HepG2 (cell line): Measurements from ENCODE around the gene PRSS36. TPM values are rescaled to one million over a fixed set of nuclear protein-coding genes. Genes with fewer than 3 reads are reported as not detected.

Experiments
- AHR ChIP-seq: IDR thresholded peaks from 2 replicates; pipeline ENCODE4 v1.6.1; 2018; ENCODE audit warnings: missing genetic modification reagents, missing compliant biosample characterization
- ARID2 ChIP-seq: sonication (generic); formaldehyde crosslinking; IDR thresholded peaks from 2 replicates; pipeline ENCODE4 v1.8.1; 2022; ENCODE audit warnings: mild to moderate bottlenecking, missing genetic modification reagents, borderline replicate concordance
- ATF7-NPFF ChIP-seq: sonication (generic); formaldehyde crosslinking; IDR thresholded peaks from 2 replicates; pipeline ENCODE4 v1.8.1; 2023; ENCODE audit warnings: mild to moderate bottlenecking, low read depth, missing genetic modification reagents, moderate library complexity
- CREM ChIP-seq, 2 experiments: sonication (generic) in 1 of 2; formaldehyde crosslinking in 1 of 2; IDR thresholded peaks; 2 replicates each; pipeline versions ENCODE4 v1.4.0 to v1.6.1; 2016 to 2020; ENCODE audit warnings: antibody characterized with exemption in 1 of 2, mild to moderate bottlenecking in 1 of 2, missing genetic modification reagents in 1 of 2
- FOXP4 ChIP-seq: sonication (generic); formaldehyde crosslinking; IDR thresholded peaks from 2 replicates; pipeline ENCODE4 v1.4.0; 2020; ENCODE audit warnings: missing genetic modification reagents
- GPBP1L1 ChIP-seq: sonication (generic); formaldehyde crosslinking; IDR thresholded peaks from 2 replicates; pipeline ENCODE4 v1.5.0; 2020; ENCODE audit warnings: mild to moderate bottlenecking, missing genetic modification reagents
- HNF4A ChIP-seq: sonication (generic); formaldehyde crosslinking; IDR thresholded peaks from 2 replicates; pipeline ENCODE4 v1.4.0; 2020; ENCODE audit warnings: missing genetic modification reagents
- IRX3 ChIP-seq: sonication (generic); formaldehyde crosslinking; IDR thresholded peaks from 2 replicates; pipeline ENCODE4 v1.8.1; 2023; ENCODE audit warnings: mild to moderate bottlenecking, low read depth, missing genetic modification reagents, borderline replicate concordance
- KAT8 ChIP-seq: IDR thresholded peaks from 2 replicates; pipeline ENCODE4 v1.6.1; 2016; ENCODE audit warnings: missing genetic modification reagents, missing compliant biosample characterization
- KLF13 ChIP-seq: sonication (generic); formaldehyde crosslinking; IDR thresholded peaks from 2 replicates; pipeline ENCODE4 v1.4.0; 2020; ENCODE audit warnings: mild to moderate bottlenecking, missing genetic modification reagents
- PAWR ChIP-seq: sonication (generic); formaldehyde crosslinking; IDR thresholded peaks from 2 replicates; pipeline ENCODE4 v1.4.0; 2020; ENCODE audit warnings: missing genetic modification reagents, mild to moderate bottlenecking, borderline replicate concordance
- RBAK ChIP-seq: sonication (generic); formaldehyde crosslinking; IDR thresholded peaks from 2 replicates; pipeline ENCODE4 v1.5.1; 2020; ENCODE audit warnings: mild to moderate bottlenecking, missing genetic modification reagents
- RXRB ChIP-seq: IDR thresholded peaks from 2 replicates; pipeline ENCODE4 v1.6.1; 2016; ENCODE audit warnings: borderline replicate concordance, missing genetic modification reagents, missing compliant biosample characterization
- SIN3B ChIP-seq: fragments of 150-350 bp; IDR thresholded peaks from 2 replicates; pipeline ENCODE4 v1.6.1; 2014; ENCODE audit warnings: low read length
- U2AF2 ChIP-seq: fragments of 200-400 bp; formaldehyde crosslinking; IDR thresholded peaks from 2 replicates; pipeline ENCODE4 v1.6.1; 2017; ENCODE audit warnings: low read depth, mild to moderate bottlenecking, low read length
- ZBTB14 ChIP-seq: sonication (generic); formaldehyde crosslinking; IDR thresholded peaks from 2 replicates; pipeline ENCODE4 v1.4.0; 2020; ENCODE audit warnings: missing genetic modification reagents
- ZNF33B ChIP-seq: sonication (generic); formaldehyde crosslinking; IDR thresholded peaks from 2 replicates; pipeline ENCODE4 v1.5.1; 2020; ENCODE audit warnings: mild to moderate bottlenecking, missing genetic modification reagents
- ZNF547 ChIP-seq: sonication (generic); formaldehyde crosslinking; IDR thresholded peaks from 2 replicates; pipeline ENCODE4 v1.5.1; 2020; ENCODE audit warnings: mild to moderate bottlenecking, missing genetic modification reagents
- ZNF552 ChIP-seq: sonication (generic); formaldehyde crosslinking; IDR thresholded peaks from 2 replicates; pipeline ENCODE4 v1.9.0; 2022; ENCODE audit warnings: missing genetic modification reagents, mild to moderate bottlenecking, borderline replicate concordance
- ZNF761 ChIP-seq: sonication (generic); formaldehyde crosslinking; conservative IDR thresholded peaks from 2 replicates; pipeline ENCODE4 v1.4.0; 2020; ENCODE audit warnings: mild to moderate bottlenecking, missing genetic modification reagents
- polyA plus RNA-seq, 8 experiments: library from polyadenylated mRNA; depleted of rRNA in 3 of 8; stranded (reverse) in 7 of 8; unstranded in 1 of 8; fragments of >200 nt; fragmentation: Illumina TruSeq in 4 of 8; extraction: Trizol in 4 of 8; gene quantifications; 2 replicates each; pipeline versions ENCODE4 v1.2.1 to v1.2.3, GENCODE V29; 2011 to 2016; ENCODE audit warnings: low read depth in 4 of 8, missing spikeins in 1 of 8, mixed read lengths in 1 of 8; ENCODE audit not compliant: insufficient read depth in 1 of 8
- total RNA-seq, 5 experiments: library from RNA; depleted of rRNA; stranded (reverse); fragments of >200 nt; fragmentation: Illumina TruSeq; extraction: Trizol; gene quantifications; 2 replicates each; pipeline ENCODE4 v1.2.3, GENCODE V29; 2016; ENCODE audit warnings: low read depth in 1 of 5
- TF ChIP-seq, protein P1 (sequence below): sonication (generic); formaldehyde crosslinking; IDR thresholded peaks from 2 replicates; pipeline ENCODE4 v1.4.0; 2020; ENCODE audit warnings: low read depth, missing genetic modification reagents

The PRSS36 gene
- total and polyA plus RNA-seq, 2 of the 13 experiments (the other 11 are each of a cell fraction or from before 2014, with no cell fraction given), result 1.5 to 2.1 TPM

GRCh38 chr16:31108035-31108793, 41.7 kb downstream of the PRSS36 start, which contains the start of gene BCKDK (continued):
- no peak for TF ChIP-seq GPBP1L1
- no peak for TF ChIP-seq HNF4A (CRISPR knock-in tag)
- TF ChIP-seq, protein P1, sequence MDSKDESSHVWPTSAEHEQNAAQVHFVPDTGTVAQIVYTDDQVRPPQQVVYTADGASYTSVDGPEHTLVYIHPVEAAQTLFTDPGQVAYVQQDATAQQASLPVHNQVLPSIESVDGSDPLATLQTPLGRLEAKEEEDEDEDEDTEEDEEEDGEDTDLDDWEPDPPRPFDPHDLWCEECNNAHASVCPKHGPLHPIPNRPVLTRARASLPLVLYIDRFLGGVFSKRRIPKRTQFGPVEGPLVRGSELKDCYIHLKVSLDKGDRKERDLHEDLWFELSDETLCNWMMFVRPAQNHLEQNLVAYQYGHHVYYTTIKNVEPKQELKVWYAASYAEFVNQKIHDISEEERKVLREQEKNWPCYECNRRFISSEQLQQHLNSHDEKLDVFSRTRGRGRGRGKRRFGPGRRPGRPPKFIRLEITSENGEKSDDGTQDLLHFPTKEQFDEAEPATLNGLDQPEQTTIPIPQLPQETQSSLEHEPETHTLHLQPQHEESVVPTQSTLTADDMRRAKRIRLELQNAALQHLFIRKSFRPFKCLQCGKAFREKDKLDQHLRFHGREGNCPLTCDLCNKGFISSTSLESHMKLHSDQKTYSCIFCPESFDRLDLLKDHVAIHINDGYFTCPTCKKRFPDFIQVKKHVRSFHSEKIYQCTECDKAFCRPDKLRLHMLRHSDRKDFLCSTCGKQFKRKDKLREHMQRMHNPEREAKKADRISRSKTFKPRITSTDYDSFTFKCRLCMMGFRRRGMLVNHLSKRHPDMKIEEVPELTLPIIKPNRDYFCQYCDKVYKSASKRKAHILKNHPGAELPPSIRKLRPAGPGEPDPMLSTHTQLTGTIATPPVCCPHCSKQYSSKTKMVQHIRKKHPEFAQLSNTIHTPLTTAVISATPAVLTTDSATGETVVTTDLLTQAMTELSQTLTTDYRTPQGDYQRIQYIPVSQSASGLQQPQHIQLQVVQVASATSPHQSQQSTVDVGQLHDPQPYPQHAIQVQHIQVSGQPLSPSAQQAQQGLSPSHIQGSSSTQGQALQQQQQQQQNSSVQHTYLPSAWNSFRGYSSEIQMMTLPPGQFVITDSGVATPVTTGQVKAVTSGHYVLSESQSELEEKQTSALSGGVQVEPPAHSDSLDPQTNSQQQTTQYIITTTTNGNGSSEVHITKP, result peak; percentile 91
- no peak for TF ChIP-seq ZNF33B (CRISPR knock-in tag)
- no peak for TF ChIP-seq U2AF2
- no peak for TF ChIP-seq PAWR (CRISPR knock-in tag)
- no peak; the same call in 1 of the 2 replicates for TF ChIP-seq ZBTB14
- no peak for TF ChIP-seq ARID2 (CRISPR knock-in tag)
- peak; percentile 52; the same call in 1 of the 2 replicates for TF ChIP-seq RXRB (CRISPR knock-in tag)
- no peak for TF ChIP-seq SIN3B
- no peak for TF ChIP-seq IRX3 (CRISPR knock-in tag)
- peak; percentile 77; the same call in 1 of the 2 replicates for TF ChIP-seq CREM (IDR thresholded peaks at IDR 0.05)
- TF ChIP-seq CREM (CRISPR knock-in tag; IDR thresholded peaks at IDR 0.05), result 0 out of 2 replicates have a peak, but pooled peaks have one; percentile 25
- TF ChIP-seq KLF13, result no peak
- no peak; the same call in 1 of the 2 replicates for TF ChIP-seq ATF7-NPFF (CRISPR knock-in tag)
- peak; percentile 54 for TF ChIP-seq FOXP4
- no peak for TF ChIP-seq RBAK (CRISPR knock-in tag)
- TF ChIP-seq KAT8 (CRISPR knock-in tag), result peak; percentile 68
- 0 out of 2 replicates have a peak, but pooled peaks have one; percentile 51 for TF ChIP-seq ZNF552 (CRISPR knock-in tag)
- no peak; the same call in 1 of the 2 replicates for TF ChIP-seq AHR (CRISPR knock-in tag)
- no peak for TF ChIP-seq ZNF761 (CRISPR knock-in tag)
- TF ChIP-seq ZNF547, result peak; percentile 89
